WTC11 (cell line): Measurements from ENCODE around the gene BRAF. TPM values are rescaled to one million over a fixed set of nuclear protein-coding genes. Genes with fewer than 3 reads are reported as not detected.

Experiments
- ATAC-seq: fragments of 200-7000 bp; cut with Tn5 transposase; 2 replicates; pipeline ENCODE4 v1.10.0; 2021; ENCODE audit warnings: mild to moderate bottlenecking, moderate library complexity
- CTCF ChIA-PET: fragments of 300-600 bp; sonication (Branson Sonifier 250); formaldehyde crosslinking; loops from one replicate; lab custom pipeline; 2021; ENCODE audit warnings: antibody characterized with exemption; lab: Charles Lee
- POLR2A ChIA-PET: fragments of 350-600 bp; sonication (Branson Sonifier 250); formaldehyde crosslinking; loops from one replicate; lab custom pipeline; 2021; ENCODE audit warnings: antibody characterized with exemption; lab: Charles Lee
- DNase-seq: peaks from one replicate; pipeline ENCODE4 v3.0.0; 2021; ENCODE audit warnings: low spot score
- H3K27ac Mint-ChIP-seq: 2 replicates; pipeline ENCODE4 v1.8.0; 2021; ENCODE audit warnings: mixed read lengths
- H3K27me3 Mint-ChIP-seq: 2 replicates; pipeline ENCODE4 v1.8.0; 2021; ENCODE audit warnings: low read depth, mild to moderate bottlenecking, moderate library complexity, mixed read lengths
- H3K36me3 Mint-ChIP-seq: 2 replicates; pipeline ENCODE4 v1.8.0; 2021; ENCODE audit warnings: mixed read lengths
- H3K4me1 Mint-ChIP-seq: 2 replicates; pipeline ENCODE4 v1.8.0; 2022; ENCODE audit warnings: mixed read lengths
- H3K4me3 Mint-ChIP-seq: 2 replicates; pipeline ENCODE4 v1.8.0; 2021; ENCODE audit warnings: mild to moderate bottlenecking, moderate library complexity, mixed read lengths
- H3K9me3 Mint-ChIP-seq: 2 replicates; pipeline ENCODE4 v1.8.0; 2021; ENCODE audit warnings: mixed read lengths
- ATF1 ChIP-seq: sonication (generic); formaldehyde crosslinking; IDR thresholded peaks from 2 replicates; pipeline ENCODE4 v1.8.1; 2023; ENCODE audit warnings: mild to moderate bottlenecking, moderate library complexity, missing genetic modification reagents
- E2F5 ChIP-seq: sonication (generic); formaldehyde crosslinking; IDR thresholded peaks from 2 replicates; pipeline ENCODE4 v1.8.1; 2022; ENCODE audit warnings: mild to moderate bottlenecking, moderate library complexity, missing genetic modification reagents
- ELF4 ChIP-seq: sonication (generic); formaldehyde crosslinking; IDR thresholded peaks from 2 replicates; pipeline ENCODE4 v1.8.1; 2022; ENCODE audit warnings: low read depth, mild to moderate bottlenecking, moderate library complexity, missing genetic modification reagents
- FOXJ3 ChIP-seq: sonication (generic); formaldehyde crosslinking; IDR thresholded peaks from 2 replicates; pipeline ENCODE4 v1.9.0; 2021; ENCODE audit warnings: missing genetic modification reagents, mild to moderate bottlenecking, borderline replicate concordance
- FOXP1 ChIP-seq: sonication (generic); formaldehyde crosslinking; IDR thresholded peaks from 2 replicates; pipeline ENCODE4 v1.8.0; 2022; ENCODE audit warnings: missing genetic modification reagents, mild to moderate bottlenecking, moderate library complexity, borderline replicate concordance
- GABPB1 ChIP-seq: sonication (generic); formaldehyde crosslinking; IDR thresholded peaks from 2 replicates; pipeline ENCODE4 v1.8.1; 2023; ENCODE audit warnings: mild to moderate bottlenecking, missing genetic modification reagents
- GRHL2 ChIP-seq: fragments of 250-450 bp; sonication (Bioruptor Pico); IDR thresholded peaks from 2 replicates; pipeline ENCODE4 v1.8.0; 2022; ENCODE audit warnings: mild to moderate bottlenecking, moderate library complexity; ENCODE audit not compliant: insufficient replicate concordance, severe bottlenecking
- GTF2I ChIP-seq: fragments of 250-450 bp; sonication (Bioruptor Pico); conservative IDR thresholded peaks from 2 replicates; pipeline ENCODE4 v1.4.0; 2021; ENCODE audit warnings: mild to moderate bottlenecking
- MYBL2 ChIP-seq: sonication (generic); formaldehyde crosslinking; IDR thresholded peaks from 2 replicates; pipeline ENCODE4 v1.8.1; 2023; ENCODE audit warnings: mild to moderate bottlenecking, moderate library complexity, missing genetic modification reagents
- SOX15 ChIP-seq: fragments of 250-450 bp; sonication (Bioruptor Pico); IDR thresholded peaks from 2 replicates; pipeline ENCODE4 v1.9.0; 2021; ENCODE audit warnings: mild to moderate bottlenecking
- TEAD4 ChIP-seq: sonication (generic); formaldehyde crosslinking; IDR thresholded peaks from 2 replicates; pipeline ENCODE4 v1.8.0; 2022; ENCODE audit warnings: mild to moderate bottlenecking, missing genetic modification reagents
- ZBTB21 ChIP-seq: sonication (generic); formaldehyde crosslinking; IDR thresholded peaks from 2 replicates; pipeline ENCODE4 v1.8.1; 2023; ENCODE audit warnings: mild to moderate bottlenecking, missing genetic modification reagents, borderline replicate concordance
- ZNF232 ChIP-seq: sonication (generic); formaldehyde crosslinking; IDR thresholded peaks from 2 replicates; pipeline ENCODE4 v1.8.0; 2022; ENCODE audit warnings: mild to moderate bottlenecking, missing genetic modification reagents
- ZNF396 ChIP-seq: fragments of 250-450 bp; sonication (Bioruptor Pico); IDR thresholded peaks from 2 replicates; pipeline ENCODE4 v1.8.0; 2021; ENCODE audit warnings: mild to moderate bottlenecking, moderate library complexity, borderline replicate concordance
- ZNF423 ChIP-seq: fragments of 250-450 bp; sonication (Bioruptor Pico); IDR thresholded peaks from 2 replicates; pipeline ENCODE4 v2.1.2; 2022; ENCODE audit warnings: mild to moderate bottlenecking, moderate library complexity
- total RNA-seq: library from RNA; stranded (reverse); gene quantifications from 3 replicates; pipeline ENCODE4 v1.2.3, GENCODE V29; 2021
- TF ChIP-seq, protein P1 (sequence below): fragments of 250-450 bp; sonication (Bioruptor Pico); conservative IDR thresholded peaks from 2 replicates; pipeline ENCODE4 v1.9.0; 2021; ENCODE audit warnings: mild to moderate bottlenecking
- TF ChIP-seq, protein P2 (sequence below): sonication (generic); formaldehyde crosslinking; IDR thresholded peaks from 2 replicates; pipeline ENCODE4 v1.8.1; 2022; ENCODE audit warnings: mild to moderate bottlenecking, missing genetic modification reagents, moderate library complexity, borderline replicate concordance
- TF ChIP-seq, protein P3 (sequence below): fragments of 250-450 bp; sonication (Bioruptor Pico); IDR thresholded peaks from 2 replicates; pipeline ENCODE4 v1.9.0; 2021; ENCODE audit warnings: moderate library complexity, mild to moderate bottlenecking, inconsistent platforms, borderline replicate concordance
- TF ChIP-seq, protein P4 (sequence below): sonication (generic); formaldehyde crosslinking; IDR thresholded peaks from 2 replicates; pipeline ENCODE4 v1.8.1; 2023; ENCODE audit warnings: mild to moderate bottlenecking, missing genetic modification reagents
- TF ChIP-seq, protein P5 (sequence below): fragments of 250-450 bp; sonication (Bioruptor Pico); IDR thresholded peaks from 2 replicates; pipeline ENCODE4 v1.9.0; 2021; ENCODE audit warnings: mild to moderate bottlenecking

BRAF gene
- total RNA-seq, 1 experiment from 2014 or later: 29.2 TPM

DNA sequence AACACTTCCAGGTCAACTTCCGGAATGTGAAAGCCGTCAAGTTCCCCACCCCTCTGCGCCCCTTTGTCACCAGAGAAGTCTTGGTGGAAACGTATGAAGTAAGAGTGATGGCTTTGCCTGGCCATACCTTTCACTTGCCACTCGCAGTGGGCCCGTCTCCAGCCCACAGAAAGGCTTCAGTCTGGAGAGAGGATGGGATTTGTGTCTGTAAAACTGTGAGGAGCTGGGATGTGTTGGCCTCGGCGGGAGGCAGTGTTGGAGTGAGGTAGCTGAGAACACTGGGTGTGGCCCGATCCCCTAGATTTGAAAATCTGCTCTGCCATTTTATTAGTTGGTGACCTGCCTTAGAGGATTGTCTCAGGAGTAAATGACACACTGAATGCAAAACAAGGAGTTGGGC is 245.5 kb downstream of the BRAF start:
- Mint-ChIP-seq H3K27ac (no peak overlapping the region), H3K4me3 (no peak overlapping the region), H3K27me3 (no peaks in the 10 kb centered on the region), H3K4me1 (no peaks in the 10 kb centered on the region), H3K36me3 (peaks cover 12% of the 10 kb centered on the region), H3K9me3 (no peaks in the 10 kb centered on the region)
- TF ChIP-seq, protein P1, sequence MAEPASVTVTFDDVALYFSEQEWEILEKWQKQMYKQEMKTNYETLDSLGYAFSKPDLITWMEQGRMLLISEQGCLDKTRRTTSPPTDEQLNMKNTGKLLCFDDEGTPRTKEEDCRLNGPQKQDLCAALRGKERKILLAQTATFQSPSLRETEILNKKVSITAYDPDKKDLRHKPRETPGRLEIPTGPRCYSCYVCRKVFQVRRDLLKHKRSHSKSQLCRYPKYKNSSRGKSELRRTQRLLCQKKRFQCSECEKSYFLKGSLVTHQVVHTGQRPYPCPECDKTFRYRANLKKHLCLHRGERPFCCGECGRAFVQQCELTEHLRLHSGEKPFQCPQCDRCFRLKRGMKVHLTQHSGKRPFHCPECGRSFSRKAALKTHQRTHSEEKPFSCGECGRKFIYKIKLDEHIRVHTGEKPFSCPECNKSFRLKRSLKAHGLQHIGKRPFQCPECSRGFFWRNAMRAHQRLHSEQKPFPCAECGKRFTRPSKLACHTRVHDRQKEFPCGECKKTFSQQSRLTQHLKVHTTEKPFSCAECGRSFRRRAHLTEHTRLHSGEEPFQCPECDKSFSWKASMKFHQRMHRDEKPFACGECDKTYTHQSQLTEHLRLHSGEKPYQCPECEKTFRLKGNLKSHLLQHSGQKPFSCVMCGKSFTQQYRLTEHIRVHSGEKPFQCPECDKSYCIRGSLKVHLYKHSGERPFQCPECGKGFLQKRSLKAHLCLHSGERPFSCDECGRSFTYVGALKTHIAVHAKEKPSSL (CRISPR knock-in tag): no peak
- TF ChIP-seq, protein P2, sequence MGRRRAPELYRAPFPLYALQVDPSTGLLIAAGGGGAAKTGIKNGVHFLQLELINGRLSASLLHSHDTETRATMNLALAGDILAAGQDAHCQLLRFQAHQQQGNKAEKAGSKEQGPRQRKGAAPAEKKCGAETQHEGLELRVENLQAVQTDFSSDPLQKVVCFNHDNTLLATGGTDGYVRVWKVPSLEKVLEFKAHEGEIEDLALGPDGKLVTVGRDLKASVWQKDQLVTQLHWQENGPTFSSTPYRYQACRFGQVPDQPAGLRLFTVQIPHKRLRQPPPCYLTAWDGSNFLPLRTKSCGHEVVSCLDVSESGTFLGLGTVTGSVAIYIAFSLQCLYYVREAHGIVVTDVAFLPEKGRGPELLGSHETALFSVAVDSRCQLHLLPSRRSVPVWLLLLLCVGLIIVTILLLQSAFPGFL (CRISPR knock-in tag): no peak
- TF ChIP-seq ZNF232 (CRISPR knock-in tag): no peak
- TF ChIP-seq GTF2I (CRISPR knock-in tag): no peak
- TF ChIP-seq SOX15: no peak
- no peak for TF ChIP-seq FOXP1 (CRISPR knock-in tag)
- no peak for TF ChIP-seq ATF1 (CRISPR knock-in tag)
- POLR2A ChIA-PET: no interaction called here
- CTCF ChIA-PET: interaction anchor here (1.4 to 2.3 kb wide), 2 partner anchors 10 to 12 kb away, joined by 3 to 6 read pairs; no protein-coding TSS in a partner anchor
- ATAC-seq (no peak), DNase-seq (no peak)

DNA sequence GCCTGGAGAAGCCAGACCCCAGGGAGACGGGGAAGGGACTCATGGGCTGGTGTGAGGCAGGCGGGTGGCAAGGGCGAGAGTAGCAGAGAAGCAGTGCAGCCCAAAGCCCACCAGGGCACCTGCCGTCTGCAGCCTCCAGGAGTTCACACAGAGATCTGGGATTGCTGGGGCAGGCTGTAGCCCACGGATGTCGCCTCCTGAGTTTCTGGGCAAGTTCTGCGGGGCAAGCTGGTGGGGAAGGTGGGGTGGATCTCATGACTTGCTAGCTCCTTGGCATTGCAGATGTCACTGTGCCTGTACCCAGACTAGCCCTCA is 246.0 kb downstream of the BRAF start:
- Mint-ChIP-seq H3K9me3 (no peaks in the 10 kb centered on the region), H3K4me1 (no peaks in the 10 kb centered on the region), H3K4me3 (no peak overlapping the region), H3K36me3 (peaks cover 12% of the 10 kb centered on the region), H3K27ac (no peak overlapping the region), H3K27me3 (no peaks in the 10 kb centered on the region)
- ChIA-PET CTCF (interaction anchor here (1.4 kb wide), 1 partner anchor 13 kb away, joined by 3 read pairs; no protein-coding TSS in a partner anchor), POLR2A (no interaction called here)
- TF ChIP-seq, protein P3, sequence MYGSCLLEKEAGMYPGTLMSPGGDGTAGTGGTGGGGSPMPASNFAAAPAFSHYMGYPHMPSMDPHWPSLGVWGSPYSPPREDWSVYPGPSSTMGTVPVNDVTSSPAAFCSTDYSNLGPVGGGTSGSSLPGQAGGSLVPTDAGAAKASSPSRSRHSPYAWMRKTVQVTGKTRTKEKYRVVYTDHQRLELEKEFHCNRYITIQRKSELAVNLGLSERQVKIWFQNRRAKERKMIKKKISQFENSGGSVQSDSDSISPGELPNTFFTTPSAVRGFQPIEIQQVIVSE (CRISPR knock-in tag): no peak
- TF ChIP-seq GRHL2 (CRISPR knock-in tag) (no peak), MYBL2 (CRISPR knock-in tag) (no peak), TEAD4 (no peak), GABPB1 (CRISPR knock-in tag) (no peak), SOX15 (no peak), ZBTB21 (CRISPR knock-in tag) (no peak), ZNF423 (CRISPR knock-in tag) (no peak)
- TF ChIP-seq, protein P4, sequence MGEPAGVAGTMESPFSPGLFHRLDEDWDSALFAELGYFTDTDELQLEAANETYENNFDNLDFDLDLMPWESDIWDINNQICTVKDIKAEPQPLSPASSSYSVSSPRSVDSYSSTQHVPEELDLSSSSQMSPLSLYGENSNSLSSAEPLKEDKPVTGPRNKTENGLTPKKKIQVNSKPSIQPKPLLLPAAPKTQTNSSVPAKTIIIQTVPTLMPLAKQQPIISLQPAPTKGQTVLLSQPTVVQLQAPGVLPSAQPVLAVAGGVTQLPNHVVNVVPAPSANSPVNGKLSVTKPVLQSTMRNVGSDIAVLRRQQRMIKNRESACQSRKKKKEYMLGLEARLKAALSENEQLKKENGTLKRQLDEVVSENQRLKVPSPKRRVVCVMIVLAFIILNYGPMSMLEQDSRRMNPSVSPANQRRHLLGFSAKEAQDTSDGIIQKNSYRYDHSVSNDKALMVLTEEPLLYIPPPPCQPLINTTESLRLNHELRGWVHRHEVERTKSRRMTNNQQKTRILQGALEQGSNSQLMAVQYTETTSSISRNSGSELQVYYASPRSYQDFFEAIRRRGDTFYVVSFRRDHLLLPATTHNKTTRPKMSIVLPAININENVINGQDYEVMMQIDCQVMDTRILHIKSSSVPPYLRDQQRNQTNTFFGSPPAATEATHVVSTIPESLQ (CRISPR knock-in tag): no peak
- DNase-seq: no peak
- no peak for ATAC-seq

DNA sequence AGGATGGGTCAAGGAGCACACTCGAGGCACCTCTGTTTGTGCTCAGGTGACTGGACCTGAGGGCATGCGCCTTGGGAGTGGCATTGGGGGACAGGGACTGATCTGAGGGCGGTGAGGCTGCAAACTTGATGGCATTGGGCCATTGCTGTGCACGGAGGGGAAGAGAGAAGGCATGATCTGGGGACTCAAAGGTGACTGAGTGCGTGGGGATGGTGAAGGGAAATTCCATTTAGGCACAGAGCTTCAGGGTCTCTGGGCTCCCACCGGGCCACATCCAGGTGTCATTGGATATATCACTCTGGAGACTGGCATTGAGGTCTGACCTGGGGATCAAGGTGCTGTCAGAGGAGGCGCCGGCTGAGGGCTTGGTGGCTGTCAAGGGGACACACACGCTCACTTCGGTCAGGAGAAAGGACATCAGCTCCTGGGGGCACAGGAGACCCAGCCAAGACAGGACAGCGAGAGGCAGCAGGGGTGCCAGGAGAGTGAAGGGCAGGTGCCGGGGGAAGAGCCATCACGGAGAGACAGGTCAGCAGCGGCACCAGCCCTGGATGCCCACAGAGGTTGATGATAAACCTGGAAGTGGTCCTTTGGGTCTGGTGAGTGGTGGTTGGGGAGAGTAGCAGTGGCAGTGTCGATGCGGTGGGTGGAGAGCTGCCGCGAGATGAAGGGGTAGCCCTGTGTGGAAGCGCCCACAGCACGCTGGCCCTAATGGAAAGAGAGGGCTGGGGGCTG is 246.5 kb downstream of the BRAF start:
- ATAC-seq (no peak), DNase-seq (no peak)
- Mint-ChIP-seq H3K4me3 (no peak overlapping the region), H3K36me3 (peaks cover 12% of the 10 kb centered on the region), H3K27ac (peak overlapping the region; percentile 45; the same call in 1 of the 2 replicates), H3K4me1 (no peaks in the 10 kb centered on the region), H3K9me3 (no peaks in the 10 kb centered on the region), H3K27me3 (no peaks in the 10 kb centered on the region)
- TF ChIP-seq E2F5: no peak
- no peak for TF ChIP-seq ZNF396 (CRISPR knock-in tag)
- TF ChIP-seq FOXJ3 (CRISPR knock-in tag): no peak
- TF ChIP-seq, protein P5, sequence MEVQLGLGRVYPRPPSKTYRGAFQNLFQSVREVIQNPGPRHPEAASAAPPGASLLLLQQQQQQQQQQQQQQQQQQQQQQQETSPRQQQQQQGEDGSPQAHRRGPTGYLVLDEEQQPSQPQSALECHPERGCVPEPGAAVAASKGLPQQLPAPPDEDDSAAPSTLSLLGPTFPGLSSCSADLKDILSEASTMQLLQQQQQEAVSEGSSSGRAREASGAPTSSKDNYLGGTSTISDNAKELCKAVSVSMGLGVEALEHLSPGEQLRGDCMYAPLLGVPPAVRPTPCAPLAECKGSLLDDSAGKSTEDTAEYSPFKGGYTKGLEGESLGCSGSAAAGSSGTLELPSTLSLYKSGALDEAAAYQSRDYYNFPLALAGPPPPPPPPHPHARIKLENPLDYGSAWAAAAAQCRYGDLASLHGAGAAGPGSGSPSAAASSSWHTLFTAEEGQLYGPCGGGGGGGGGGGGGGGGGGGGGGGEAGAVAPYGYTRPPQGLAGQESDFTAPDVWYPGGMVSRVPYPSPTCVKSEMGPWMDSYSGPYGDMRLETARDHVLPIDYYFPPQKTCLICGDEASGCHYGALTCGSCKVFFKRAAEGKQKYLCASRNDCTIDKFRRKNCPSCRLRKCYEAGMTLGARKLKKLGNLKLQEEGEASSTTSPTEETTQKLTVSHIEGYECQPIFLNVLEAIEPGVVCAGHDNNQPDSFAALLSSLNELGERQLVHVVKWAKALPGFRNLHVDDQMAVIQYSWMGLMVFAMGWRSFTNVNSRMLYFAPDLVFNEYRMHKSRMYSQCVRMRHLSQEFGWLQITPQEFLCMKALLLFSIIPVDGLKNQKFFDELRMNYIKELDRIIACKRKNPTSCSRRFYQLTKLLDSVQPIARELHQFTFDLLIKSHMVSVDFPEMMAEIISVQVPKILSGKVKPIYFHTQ: no peak
- no peak for TF ChIP-seq ELF4 (CRISPR knock-in tag)
- ChIA-PET POLR2A (no interaction called here), CTCF (interaction anchor here (1.4 kb wide), 1 partner anchor 13 kb away, joined by 3 read pairs; no protein-coding TSS in a partner anchor)
